Effector memory CD4-positive, alpha-beta T cell (primary cell): Measurements from ENCODE around the gene TIAL1.
"Not testable (repeated sequence)": the region's sequence is repeated elsewhere in the genome, so short reads cannot be mapped to it uniquely, and the experiment has no call there.

Experiments used
- DNase-seq, 3 donors: peaks; one replicate each; pipeline ENCODE4 v3.0.0-alpha.2; 2020
- H3K27ac ChIP-seq: 2 replicates; pipeline ENCODE4 v1.7.0; 2013; ENCODE audit warnings: mild to moderate bottlenecking, low read length, moderate library complexity; ENCODE audit not compliant: insufficient read depth, poor library complexity, severe bottlenecking
- H3K27me3 ChIP-seq: replicated peaks from 2 replicates; pipeline ENCODE4 v1.7.0; 2013; ENCODE audit warnings: mild to moderate bottlenecking, low read length; ENCODE audit not compliant: insufficient read depth, control insufficient read depth, poor library complexity, severe bottlenecking
- H3K36me3 ChIP-seq: 2 replicates; pipeline ENCODE4 v1.7.0; 2013; ENCODE audit warnings: mild to moderate bottlenecking, low read length, moderate library complexity; ENCODE audit not compliant: control insufficient read depth, insufficient read depth
- H3K4me1 ChIP-seq: 2 replicates; pipeline ENCODE4 v1.7.0; 2013; ENCODE audit warnings: low read length, mild to moderate bottlenecking; ENCODE audit not compliant: control insufficient read depth, insufficient read depth, poor library complexity, severe bottlenecking
- H3K4me3 ChIP-seq: 2 replicates; pipeline ENCODE4 v1.7.0; 2013; ENCODE audit warnings: low read length, low read depth, mild to moderate bottlenecking; ENCODE audit not compliant: insufficient read depth, poor library complexity, severe bottlenecking
- H3K9me3 ChIP-seq: 2 replicates; pipeline ENCODE4 v1.7.0; 2013; ENCODE audit warnings: mild to moderate bottlenecking, low read length, moderate library complexity; ENCODE audit not compliant: control insufficient read depth

The TIAL1 gene

GRCh38 chr10:119634219-119634544 lies 37.4 kb upstream of the TIAL1 start:
- Histone ChIP-seq H3K36me3 (no peaks in the 10 kb centered on the region), H3K27ac (no peak overlapping the region), H3K9me3 (no peaks in the 10 kb centered on the region), H3K4me1 (no peaks in the 10 kb centered on the region), H3K27me3 (no peaks in the 10 kb centered on the region), H3K4me3 (no peak overlapping the region)
- DNase-seq, result no peak

- no peaks in the 10 kb centered on the region for H3K9me3 ChIP-seq
- DNase-seq, result no peak
- no peak overlapping the region for H3K27ac ChIP-seq
- H3K4me1 ChIP-seq, result no peaks in the 10 kb centered on the region
- H3K27me3 ChIP-seq, result no peaks in the 10 kb centered on the region
- H3K36me3 ChIP-seq, result no peaks in the 10 kb centered on the region
- H3K4me3 ChIP-seq, result no peak overlapping the region
Measured at GRCh38 chr10:119633538-119634218, 36.9 kb upstream of the TIAL1 start.

GRCh38 chr10:119630300-119630699 lies 33.5 kb upstream of the TIAL1 start:
- Histone ChIP-seq H3K4me1 (no peaks in the 10 kb centered on the region), H3K27me3 (no peaks in the 10 kb centered on the region), H3K4me3 (no peak overlapping the region), H3K27ac (no peak overlapping the region), H3K36me3 (no peaks in the 10 kb centered on the region), H3K9me3 (no peaks in the 10 kb centered on the region)
- DNase-seq, result no peak

GRCh38 chr10:119625570-119626280 lies 29.0 kb upstream of the TIAL1 start:
- no peak overlapping the region for H3K27ac ChIP-seq
- no peaks in the 10 kb centered on the region for H3K4me1 ChIP-seq
- H3K27me3 ChIP-seq, result no peaks in the 10 kb centered on the region
- H3K9me3 ChIP-seq, result no peaks in the 10 kb centered on the region
- no peaks in the 10 kb centered on the region for H3K36me3 ChIP-seq
- H3K4me3 ChIP-seq, result no peak overlapping the region
- no peak for DNase-seq

GRCh38 chr10:119621078-119621384 lies 24.3 kb upstream of the TIAL1 start:
- Histone ChIP-seq H3K36me3 (no peaks in the 10 kb centered on the region), H3K9me3 (no peaks in the 10 kb centered on the region), H3K27ac (no peak overlapping the region), H3K4me3 (no peak overlapping the region), H3K4me1 (no peaks in the 10 kb centered on the region), H3K27me3 (no peaks in the 10 kb centered on the region)
- DNase-seq, result no peak

- H3K27me3 ChIP-seq, result no peaks in the 10 kb centered on the region
- H3K9me3 ChIP-seq, result no peaks in the 10 kb centered on the region
- H3K4me1 ChIP-seq, result no peaks in the 10 kb centered on the region
- no peak overlapping the region for H3K4me3 ChIP-seq
- H3K27ac ChIP-seq, result no peak overlapping the region
- no peaks in the 10 kb centered on the region for H3K36me3 ChIP-seq
- DNase-seq, result no peak
Measured at GRCh38 chr10:119620241-119621077, 23.7 kb upstream of the TIAL1 start.

- not testable (repeated sequence) for H3K9me3 ChIP-seq, H3K4me3 ChIP-seq, H3K36me3 ChIP-seq, H3K4me1 ChIP-seq, H3K27ac ChIP-seq, DNase-seq, H3K27me3 ChIP-seq
Measured at GRCh38 chr10:119619811-119620210, 23.0 kb upstream of the TIAL1 start.

GRCh38 chr10:119619215-119619614 lies 22.5 kb upstream of the TIAL1 start:
- no peak for DNase-seq
- no peaks in the 10 kb centered on the region for H3K27me3 ChIP-seq

GRCh38 chr10:119616882-119617570 lies 20.3 kb upstream of the TIAL1 start:
- H3K4me1 ChIP-seq, result no peaks in the 10 kb centered on the region
- H3K27me3 ChIP-seq, result no peaks in the 10 kb centered on the region

More at GRCh38 chr10:119619215-119619614, 22.5 kb upstream of the TIAL1 start:
- no peak overlapping the region for H3K27ac ChIP-seq
- no peak overlapping the region for H3K4me3 ChIP-seq
- no peaks in the 10 kb centered on the region for H3K9me3 ChIP-seq
- no peaks in the 10 kb centered on the region for H3K36me3 ChIP-seq
- no peaks in the 10 kb centered on the region for H3K4me1 ChIP-seq

More at GRCh38 chr10:119616882-119617570, 20.3 kb upstream of the TIAL1 start:
- DNase-seq, result no peak
- Histone ChIP-seq H3K36me3 (no peaks in the 10 kb centered on the region), H3K4me3 (no peak overlapping the region), H3K9me3 (no peaks in the 10 kb centered on the region), H3K27ac (no peak overlapping the region)
